ENCODE results near the gene SCFD1.

DNA sequence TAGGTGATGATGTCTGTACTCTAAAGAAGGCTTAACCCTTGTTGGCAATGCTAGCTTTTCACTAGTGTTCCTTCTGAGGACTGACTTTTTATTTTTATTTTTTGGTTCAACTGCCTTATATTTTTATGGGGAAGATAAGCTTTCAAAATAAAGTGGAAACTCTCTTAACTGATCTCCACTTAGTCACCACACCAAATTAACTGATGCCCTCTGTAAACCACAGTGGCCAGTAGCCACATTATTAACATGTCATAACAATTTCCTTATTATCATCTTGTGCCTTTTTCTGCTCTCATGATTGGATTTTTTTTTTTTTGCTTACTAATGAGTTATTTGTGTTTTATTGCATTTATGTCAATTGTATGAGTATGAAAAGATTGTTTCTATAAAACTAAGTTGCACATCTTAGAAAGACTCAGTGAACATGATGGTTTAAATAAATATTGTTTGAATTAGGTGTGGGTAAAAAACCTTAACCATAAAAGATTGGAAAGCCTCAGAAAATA lies 56.9 kb downstream of the SCFD1 start:
- TF ChIP-seq, protein P1, sequence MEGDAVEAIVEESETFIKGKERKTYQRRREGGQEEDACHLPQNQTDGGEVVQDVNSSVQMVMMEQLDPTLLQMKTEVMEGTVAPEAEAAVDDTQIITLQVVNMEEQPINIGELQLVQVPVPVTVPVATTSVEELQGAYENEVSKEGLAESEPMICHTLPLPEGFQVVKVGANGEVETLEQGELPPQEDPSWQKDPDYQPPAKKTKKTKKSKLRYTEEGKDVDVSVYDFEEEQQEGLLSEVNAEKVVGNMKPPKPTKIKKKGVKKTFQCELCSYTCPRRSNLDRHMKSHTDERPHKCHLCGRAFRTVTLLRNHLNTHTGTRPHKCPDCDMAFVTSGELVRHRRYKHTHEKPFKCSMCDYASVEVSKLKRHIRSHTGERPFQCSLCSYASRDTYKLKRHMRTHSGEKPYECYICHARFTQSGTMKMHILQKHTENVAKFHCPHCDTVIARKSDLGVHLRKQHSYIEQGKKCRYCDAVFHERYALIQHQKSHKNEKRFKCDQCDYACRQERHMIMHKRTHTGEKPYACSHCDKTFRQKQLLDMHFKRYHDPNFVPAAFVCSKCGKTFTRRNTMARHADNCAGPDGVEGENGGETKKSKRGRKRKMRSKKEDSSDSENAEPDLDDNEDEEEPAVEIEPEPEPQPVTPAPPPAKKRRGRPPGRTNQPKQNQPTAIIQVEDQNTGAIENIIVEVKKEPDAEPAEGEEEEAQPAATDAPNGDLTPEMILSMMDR (IDR thresholded peaks at IDR 0.05), result no peak
- TF ChIP-seq EP300 (IDR thresholded peaks at IDR 0.05) (no peak), POLR2AphosphoS5 (IDR thresholded peaks at IDR 0.05) (no peak)

Data from upper lobe of left lung (tissue), 4 donors.